ENCODE measurements around the gene BICC1.

DNA sequence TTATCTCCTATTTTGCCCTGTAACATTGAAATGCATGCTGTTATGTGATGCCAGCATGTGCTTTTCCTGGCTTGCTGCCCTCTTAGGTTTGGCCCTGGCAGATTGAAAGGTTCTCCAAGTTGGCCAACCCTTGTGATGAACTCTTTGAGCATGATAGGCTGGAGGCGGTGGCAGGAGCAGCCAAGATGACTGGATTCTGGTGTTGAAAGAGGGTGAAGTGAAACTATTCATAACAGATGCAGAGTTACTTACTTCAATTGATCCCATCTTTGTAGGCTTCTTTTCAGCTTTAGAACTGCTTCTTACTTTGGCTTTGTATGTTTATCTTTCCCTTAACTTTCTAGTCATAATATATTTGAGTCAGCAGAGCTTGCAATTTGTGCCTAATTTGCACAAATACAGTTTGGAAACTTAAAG lies 57.6 kb downstream of the BICC1 start:
- TF ChIP-seq CTCF (IDR thresholded peaks at IDR 0.05) (no peak), EZH2 (IDR thresholded peaks at IDR 0.05) (no peak), EZH2phosphoT487 (IDR thresholded peaks at IDR 0.05) (no peak)
